Stimulated activated CD4-positive, alpha-beta T cell treated with anti-CD3 and anti-CD28 coated beads, Interleukin-4, amount 100 ng/mL, for 24 hours (primary cell): ENCODE measurements around the gene NPC2.

ENCODE experiments used
- DNase-seq: peaks from one replicate; pipeline ENCODE4 v3.0.0-alpha.2; 2020

NPC2 gene

DNA sequence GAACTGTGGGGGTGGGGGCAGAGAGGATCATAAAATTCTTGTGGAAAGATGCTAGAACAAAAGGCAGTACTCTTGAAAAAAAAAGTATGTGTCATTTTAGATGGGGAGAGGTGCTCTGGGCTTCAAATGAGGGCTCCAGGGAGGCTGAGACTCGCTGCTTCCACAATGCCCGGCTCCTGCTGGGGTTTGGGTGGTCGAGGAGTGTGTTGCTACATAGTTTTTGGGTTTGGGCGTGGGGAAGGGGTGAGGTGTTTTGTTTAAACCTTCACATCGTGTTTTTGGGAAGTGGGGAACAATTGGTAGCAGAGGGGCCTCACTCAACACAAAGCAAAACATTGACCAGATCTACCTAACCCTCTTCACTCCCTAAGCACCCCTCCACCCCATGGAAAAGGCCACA is 8.6 kb upstream of the NPC2 start:
- DNase-seq: no peak

DNA sequence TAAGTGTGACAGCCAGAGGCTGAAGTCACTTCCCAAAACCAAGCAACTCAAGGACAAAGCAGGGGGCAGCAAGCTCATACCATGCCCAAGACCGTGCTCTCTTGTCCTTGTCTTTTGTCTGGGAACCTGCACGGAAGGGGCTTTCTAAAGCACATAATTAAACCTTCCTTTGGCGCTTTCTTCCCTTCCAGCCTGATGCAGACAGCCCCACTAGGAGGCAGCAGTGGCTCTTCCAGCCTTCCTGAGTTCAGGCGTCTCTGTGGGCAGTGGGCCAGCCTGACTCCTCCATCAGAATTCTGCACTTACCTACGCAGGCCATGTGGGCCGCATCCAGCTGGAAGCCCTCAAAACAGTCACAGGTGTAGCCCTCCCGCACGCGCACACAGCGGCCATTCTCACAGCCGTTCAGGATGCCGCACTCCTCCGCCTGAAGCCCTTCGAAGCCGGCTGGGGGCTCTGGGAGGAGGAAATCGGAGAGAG is 8.1 kb upstream of the NPC2 start:
- DNase-seq: no peak

- no peak for DNase-seq
Observed at GRCh38 chr14:74500417-74501134, 7.5 kb upstream of the NPC2 start.

DNA sequence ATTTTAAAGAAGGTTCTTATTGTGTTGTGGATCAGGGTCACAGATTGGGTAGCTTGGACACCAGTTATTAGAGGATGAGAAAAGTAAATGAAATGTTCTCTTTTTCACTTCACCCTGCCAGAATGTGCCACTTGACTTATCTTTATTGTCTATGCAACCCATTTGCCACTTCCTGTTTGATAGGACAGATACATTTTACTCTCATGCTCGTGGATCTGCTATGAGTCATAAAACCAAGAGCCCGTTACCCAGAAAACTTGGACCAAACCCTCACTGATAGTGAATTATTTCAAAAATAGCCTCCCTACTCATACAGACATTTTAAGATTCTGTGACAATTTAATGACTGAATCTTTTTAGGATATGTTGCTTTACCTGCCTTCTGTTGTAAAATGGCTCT is 2.3 kb upstream of the NPC2 start:
- DNase-seq: no peak

DNA sequence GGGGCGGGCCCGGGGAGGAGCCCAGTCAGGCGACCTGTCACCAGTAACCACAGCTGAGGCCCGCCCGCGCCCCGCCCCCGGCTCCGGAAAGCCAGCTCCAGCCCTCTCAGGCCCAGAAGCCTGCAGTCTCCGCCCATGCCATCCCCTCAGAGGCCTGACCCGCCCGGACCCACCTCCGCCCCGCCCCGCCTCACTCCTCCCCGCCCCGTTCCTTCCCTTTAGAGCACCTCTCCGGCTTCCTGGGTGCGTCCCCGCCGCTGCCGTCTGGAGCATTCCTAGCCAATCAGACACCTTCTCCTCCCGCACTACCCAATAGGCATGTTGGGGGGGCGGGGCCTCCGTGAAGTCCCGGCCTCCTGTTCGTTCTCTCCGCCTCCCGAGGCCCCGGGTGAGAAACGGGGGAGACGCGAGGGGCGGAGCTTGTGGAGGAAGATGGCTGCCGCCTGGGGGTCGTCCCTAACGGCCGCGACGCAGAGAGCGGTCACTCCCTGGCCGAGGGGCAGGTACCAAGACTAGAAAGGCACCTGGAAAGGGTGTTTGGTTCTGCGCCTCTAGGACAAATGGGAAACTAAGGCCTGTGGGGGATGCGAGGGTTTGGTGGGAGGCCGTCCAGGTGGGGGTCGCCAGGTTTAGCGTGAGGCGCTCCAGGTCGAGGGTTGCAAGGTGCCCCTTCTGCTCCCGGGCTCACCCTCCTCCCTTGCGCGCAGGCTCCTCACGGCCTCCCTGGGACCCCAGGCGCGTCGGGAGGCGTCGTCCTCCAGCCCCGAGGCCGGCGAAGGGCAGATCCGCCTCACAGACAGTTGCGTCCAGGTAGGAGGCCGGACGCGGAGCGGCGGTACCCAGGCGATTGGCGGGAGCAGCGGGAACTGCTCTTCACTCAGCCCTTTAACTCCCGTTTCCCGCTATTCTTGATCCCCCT is 497 bp upstream of the NPC2 start, which contains the start of gene ISCA2:
Gene ISCA2 (plus strand): TSS at position 423 of the 919 bp plus-strand sequence. CDS start 10 bp downstream, at position 433.
- peak; percentile 100 for DNase-seq

- no peak for DNase-seq
Observed at GRCh38 chr14:74491956-74492775, 939 bp downstream of the NPC2 start.

GRCh38 chr14:74490486-74490885 is 2.6 kb downstream of the NPC2 start:
- no peak for DNase-seq

DNA sequence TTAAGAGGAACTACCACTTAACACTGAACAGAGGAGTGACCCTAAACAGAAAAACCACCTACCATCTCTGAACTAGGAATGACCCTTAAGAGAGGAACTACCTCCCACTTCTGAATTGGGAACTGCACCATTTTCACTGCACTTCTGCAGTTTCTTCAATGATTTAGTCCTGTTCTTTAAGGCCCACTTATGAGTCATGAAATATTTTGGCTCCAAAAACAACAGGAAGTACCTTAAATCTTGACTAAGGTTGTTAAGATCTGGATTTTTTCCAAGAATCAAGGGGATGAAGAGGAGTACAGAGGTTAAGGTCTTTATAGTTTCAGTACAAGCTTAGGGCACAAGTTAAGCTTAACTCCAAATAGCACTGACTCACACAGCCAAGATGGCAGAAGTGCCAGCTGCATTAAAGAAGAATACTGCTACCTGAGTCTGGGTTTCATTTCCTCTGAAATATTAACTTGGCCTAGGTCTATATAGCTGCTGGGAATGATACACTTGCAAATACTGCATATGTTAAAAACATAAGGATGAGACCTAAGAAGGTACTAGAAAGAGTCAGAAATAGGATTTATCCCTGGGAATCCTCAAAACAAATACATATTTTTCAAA is 4.2 kb downstream of the NPC2 start:
- no peak for DNase-seq

DNA sequence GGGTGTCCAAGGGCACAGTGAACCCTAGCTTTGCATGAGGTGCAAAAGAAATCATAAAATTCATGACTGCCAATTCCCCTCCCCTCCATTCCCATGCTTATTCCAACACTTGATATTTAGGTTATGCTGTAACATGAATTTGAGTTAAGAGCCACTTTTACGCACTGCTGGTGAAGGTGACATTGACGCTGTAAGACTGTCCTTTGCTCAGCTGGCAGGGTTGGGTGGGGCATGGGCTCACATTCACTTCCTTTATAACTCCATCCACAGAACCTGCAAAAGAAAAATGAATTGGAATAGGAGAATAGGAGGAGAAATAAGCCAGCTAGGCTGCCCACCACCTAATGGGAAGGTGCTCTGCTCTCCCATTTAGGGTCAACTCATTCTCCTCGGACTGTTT is 6.9 kb downstream of the NPC2 start:
- no peak for DNase-seq

DNA sequence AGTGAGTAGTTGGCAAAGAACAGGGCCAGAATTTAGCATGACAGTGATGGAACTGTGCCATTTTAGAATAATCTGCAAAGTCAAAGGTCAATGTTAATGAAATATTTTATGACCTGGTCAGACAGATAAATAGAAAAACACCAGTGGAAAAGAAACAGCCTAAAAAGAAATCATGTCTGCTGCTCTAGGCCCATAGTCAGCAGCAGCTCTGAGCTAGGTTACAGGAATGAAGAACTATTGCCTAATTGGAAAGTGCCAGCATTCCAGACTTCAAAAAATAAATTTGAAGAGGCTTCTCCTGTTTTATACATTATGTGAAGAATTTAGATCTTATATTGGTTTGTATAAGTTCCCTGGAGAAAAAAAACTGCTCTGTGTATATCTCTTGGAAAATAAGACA is 9.8 kb downstream of the NPC2 start:
- DNase-seq: no peak

- DNase-seq: no peak
Observed at GRCh38 chr14:74482571-74482970, 10.5 kb downstream of the NPC2 start.

- DNase-seq: no peak
Observed at GRCh38 chr14:74480046-74480445, 13.1 kb downstream of the NPC2 start.

DNA sequence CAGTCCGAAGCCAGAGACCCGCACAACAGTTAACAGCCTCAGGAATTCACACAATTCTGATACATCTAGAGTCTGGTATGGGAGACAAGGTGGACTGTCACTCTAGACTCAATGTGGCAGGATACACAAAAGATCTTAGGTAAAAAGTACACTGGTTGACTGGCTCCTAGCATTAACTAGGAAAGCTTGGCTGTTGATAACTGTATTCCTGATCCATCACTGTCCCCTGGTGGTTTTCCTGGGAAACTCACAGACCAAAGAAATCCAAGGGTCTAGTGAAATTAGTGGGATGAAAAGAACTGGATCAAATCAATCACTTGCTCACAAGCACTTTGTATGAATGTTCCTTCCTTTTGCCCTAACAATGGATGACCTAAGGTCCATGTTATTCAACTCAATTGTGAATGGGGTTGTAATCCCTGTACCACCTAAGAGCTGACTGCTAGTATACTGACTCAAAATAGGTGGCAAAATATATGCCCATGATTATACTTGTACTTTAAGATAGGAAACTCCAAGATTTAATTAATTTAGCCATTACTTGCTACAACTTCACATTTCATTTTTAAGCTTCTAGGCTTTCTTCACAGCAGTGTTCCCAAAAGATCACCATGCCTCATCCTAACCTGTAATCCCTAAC is 14.0 kb downstream of the NPC2 start:
- DNase-seq: no peak

- no peak for DNase-seq
Observed at GRCh38 chr14:74476607-74477006, 16.5 kb downstream of the NPC2 start.

DNA sequence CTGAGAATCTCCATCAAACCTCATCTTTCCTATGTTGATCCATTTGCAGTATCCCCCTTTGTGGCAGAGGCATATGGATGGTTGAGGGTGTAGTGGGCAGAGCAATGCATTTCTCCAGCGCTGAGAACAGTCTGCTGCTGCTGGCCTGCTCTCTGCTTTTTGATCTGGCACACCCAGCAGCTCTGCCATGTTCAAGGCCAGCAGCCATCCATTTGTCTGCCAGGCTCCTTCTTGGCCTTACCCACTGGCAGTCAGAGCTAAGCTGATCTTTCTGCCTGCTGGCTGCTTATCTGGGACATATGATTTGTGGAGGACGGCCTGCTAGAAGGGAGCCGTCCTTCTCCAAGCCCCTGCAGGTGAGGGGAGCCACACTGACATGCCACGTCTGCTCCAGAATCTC is 17.0 kb downstream of the NPC2 start:
- no peak for DNase-seq

DNA sequence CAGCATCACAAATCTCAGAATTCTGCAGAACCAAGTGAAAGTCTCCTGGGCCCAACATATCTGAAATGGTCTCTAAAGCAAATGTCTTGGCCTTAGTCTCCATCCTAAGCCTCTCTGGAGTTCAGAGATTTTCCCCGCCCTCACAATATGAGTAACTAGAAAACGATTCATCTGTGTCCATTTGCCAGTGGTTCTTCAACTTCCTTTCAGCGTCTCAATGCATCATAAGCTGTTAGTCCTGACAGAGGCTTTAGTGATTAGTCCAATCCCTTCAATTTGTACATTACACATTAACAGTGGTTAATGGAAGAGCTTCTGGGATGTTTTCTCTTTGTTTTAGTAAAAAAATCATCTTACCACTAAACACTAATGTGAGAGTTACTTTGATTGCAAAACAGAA is 17.4 kb downstream of the NPC2 start:
- DNase-seq: no peak

DNA sequence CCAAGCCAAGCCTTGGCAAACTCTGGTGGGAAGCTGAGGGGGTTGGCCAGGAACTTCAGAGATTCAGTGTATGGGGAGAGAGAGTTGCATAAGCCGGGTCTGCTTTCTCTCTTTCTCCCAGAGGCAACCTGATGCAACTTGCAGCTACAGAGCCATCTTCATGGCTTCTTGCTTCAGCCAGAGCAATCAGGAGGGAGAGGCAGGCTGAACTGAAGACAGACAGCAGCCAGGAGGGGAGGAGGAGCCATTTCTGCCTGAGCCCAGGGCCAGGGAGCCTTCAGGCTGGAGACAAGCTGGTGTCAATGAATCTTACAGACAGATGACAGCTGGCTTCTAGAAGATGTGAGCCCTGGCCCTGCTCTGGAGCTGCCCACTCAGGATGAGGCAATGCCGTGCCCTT is 18.7 kb downstream of the NPC2 start:
- no peak for DNase-seq

- DNase-seq: no peak
Observed at GRCh38 chr14:74472601-74473000, 20.5 kb downstream of the NPC2 start.

GRCh38 chr14:74469548-74470518 is 23.3 kb downstream of the NPC2 start:
- DNase-seq: no peak

GRCh38 chr14:74468513-74468912 is 24.6 kb downstream of the NPC2 start:
- DNase-seq: no peak

DNA sequence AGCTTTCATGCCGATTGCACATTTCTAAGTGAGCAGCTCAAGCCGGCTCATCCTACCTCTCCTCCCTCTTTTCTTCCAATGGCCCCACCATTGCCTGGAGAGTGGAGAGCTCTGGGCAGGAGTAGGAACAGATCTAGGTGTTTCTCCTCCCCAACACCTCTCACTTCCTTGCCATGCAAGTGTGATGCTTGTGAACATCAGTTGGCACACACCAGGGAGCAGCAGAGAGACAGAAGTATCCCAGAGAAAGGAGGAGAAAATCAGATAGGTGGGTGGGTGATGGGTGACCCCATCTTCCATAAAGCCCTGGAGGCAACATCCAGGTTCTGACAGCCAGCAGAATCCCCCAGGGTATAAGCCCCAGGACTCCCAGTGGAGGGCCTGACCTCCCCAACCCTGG is 27.8 kb downstream of the NPC2 start:
- DNase-seq: no peak
